ENCODE measurements around the gene PGM3. TPM values are rescaled to one million over a fixed set of nuclear protein-coding genes. Genes with fewer than 3 reads are reported as not detected.

Gene PGM3
- total RNA-seq, 1 donor from 2014 or later = 18.3 TPM

DNA sequence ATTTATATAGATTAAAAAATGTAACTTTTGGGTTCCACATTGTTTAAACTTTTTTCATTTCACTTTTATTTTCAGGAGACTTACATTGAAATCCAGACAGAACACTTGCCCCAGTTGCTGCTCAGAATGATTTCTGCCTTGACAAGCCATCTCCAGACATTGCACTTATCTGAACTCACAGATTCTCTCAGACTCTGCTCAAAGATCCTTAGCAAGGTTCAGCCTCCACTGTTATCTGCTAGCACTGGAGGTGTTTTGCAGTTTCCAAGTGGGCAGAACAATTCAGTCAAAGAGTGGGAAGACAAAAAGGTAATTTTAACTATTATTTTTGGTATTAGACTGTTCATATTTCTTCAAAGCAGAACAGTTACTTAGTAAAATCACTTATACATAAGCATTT lies 67.6 kb downstream of the PGM3 start:
- intact Hi-C loops (cut with micrococcal nuclease) = no loop called here

DNA sequence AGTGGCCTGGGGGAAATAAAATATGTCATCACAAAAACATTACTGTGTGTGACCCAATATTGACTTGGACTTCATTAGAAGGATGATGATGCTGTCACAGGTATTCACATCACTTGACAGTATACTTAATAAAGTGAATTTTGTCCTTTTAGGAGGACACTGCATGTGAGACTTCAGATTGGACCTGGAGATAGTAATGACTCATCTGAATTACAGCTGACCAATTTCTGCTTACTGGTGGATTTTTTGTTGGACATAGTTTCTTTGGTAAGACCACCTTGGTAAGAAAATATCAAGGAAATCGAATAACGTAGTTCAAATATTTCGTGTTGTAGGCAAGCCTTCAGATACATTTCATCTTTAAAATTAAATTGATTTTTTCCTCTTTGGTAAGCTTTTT lies 68.5 kb downstream of the PGM3 start:
- intact Hi-C loops (cut with micrococcal nuclease) = no loop called here

DNA sequence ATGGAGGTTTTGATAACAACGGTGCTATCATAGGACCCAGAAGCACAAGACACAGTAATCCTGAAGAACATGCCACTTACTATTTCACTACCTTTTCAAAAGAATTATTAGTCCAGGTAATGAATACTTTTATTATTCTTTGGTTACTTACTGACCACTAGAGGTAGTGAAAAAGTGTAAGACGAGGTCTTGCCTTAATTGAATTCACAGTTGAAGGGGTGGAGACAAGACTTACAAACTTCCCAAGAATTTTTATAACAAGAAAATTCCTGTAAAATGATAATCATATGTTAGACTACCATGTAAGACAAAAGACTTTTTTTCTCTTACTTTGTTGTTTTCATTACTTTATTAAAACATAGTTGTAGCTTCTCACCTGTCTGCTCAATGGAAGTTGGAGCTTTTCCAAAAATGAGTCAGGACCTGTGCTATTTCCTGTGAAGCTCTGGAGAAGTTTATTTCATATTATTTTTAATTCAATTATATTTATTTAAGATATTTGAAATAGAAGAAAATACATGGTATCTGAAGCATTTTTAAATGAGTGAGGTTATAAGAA lies 73.2 kb downstream of the PGM3 start:
- intact Hi-C loops (cut with micrococcal nuclease) = no loop called here

DNA sequence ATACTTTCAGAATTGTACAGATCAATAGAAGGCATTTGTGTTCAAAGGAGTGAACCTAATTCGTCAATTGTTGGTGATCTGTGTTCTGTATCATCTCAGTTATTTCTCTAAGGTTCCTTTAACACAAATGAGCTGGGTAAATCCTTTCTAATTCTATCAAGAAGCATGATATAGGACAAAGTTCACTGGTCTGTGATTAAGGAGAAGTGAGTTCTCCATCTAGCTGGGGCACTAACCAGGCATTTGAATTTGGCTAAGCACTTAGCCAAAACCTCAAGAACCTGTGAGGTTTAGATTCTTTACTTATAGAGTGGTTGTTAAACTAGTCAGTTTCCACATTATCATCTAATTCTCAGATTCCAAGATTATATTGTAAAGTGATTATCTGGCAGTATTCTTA lies 75.3 kb downstream of the PGM3 start:
- intact Hi-C loops (cut with micrococcal nuclease) = no loop called here

Other genes with a start within 250 kb of the PGM3 start
- 6.4 and 7.0 TPM in 2 replicates for gene UBE3D, start 127.4 kb downstream of the PGM3 start, total RNA-seq
- gene DOP1A, start 125.6 kb downstream of the PGM3 start, total RNA-seq = 13.4 and 13.6 TPM in 2 replicates
- gene RWDD2A, start 92 bp upstream of the PGM3 start, total RNA-seq = 1.3 and 1.5 TPM in 2 replicates
- gene ME1, start 237.8 kb upstream of the PGM3 start, total RNA-seq = not detected in 2 replicates

All from T-helper 2 cell treated with Interferon-gamma antibody and Interleukin-4, amounts not matched to agents 100 ng/mL and 5 ng/mL, for 36 hours (primary cell).